ENCODE results near the gene ATP8B3.

The ATP8B3 gene

GRCh38 chr19:1734321-1734966, 77.6 kb downstream of the ATP8B3 start:
- DNase-seq, result no peak

Measured in NCI-H510A treated with DMSO at 0.1 percent for 48 hours (cell line).